Fibroblast of pulmonary artery (primary cell): ENCODE measurements around the gene RRAS2.
A peak's percentile ranks its signal among the peaks of the same experiment; 100 is the strongest.

Source experiments
- DNase-seq: peaks from one replicate; pipeline ENCODE4 v3.0.0-alpha.2; 2010; ENCODE audit warnings: low read depth
- H3K4me3 ChIP-seq: replicated peaks from 2 replicates; pipeline ENCODE4 v1.5.1; 2011; ENCODE audit warnings: low read depth, mild to moderate bottlenecking, control low read depth, low read length, moderate library complexity
- TF ChIP-seq, protein P1 (sequence below): IDR thresholded peaks from 2 replicates; pipeline ENCODE4 v1.5.1; 2011; ENCODE audit warnings: mild to moderate bottlenecking, control low read depth, low read length, inconsistent platforms; ENCODE audit errors: missing control alignments

The RRAS2 gene

GRCh38 chr11:14380125-14380936 is 21.3 kb upstream of the RRAS2 start:
- TF ChIP-seq, protein P1, sequence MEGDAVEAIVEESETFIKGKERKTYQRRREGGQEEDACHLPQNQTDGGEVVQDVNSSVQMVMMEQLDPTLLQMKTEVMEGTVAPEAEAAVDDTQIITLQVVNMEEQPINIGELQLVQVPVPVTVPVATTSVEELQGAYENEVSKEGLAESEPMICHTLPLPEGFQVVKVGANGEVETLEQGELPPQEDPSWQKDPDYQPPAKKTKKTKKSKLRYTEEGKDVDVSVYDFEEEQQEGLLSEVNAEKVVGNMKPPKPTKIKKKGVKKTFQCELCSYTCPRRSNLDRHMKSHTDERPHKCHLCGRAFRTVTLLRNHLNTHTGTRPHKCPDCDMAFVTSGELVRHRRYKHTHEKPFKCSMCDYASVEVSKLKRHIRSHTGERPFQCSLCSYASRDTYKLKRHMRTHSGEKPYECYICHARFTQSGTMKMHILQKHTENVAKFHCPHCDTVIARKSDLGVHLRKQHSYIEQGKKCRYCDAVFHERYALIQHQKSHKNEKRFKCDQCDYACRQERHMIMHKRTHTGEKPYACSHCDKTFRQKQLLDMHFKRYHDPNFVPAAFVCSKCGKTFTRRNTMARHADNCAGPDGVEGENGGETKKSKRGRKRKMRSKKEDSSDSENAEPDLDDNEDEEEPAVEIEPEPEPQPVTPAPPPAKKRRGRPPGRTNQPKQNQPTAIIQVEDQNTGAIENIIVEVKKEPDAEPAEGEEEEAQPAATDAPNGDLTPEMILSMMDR = no peak
- peak overlapping the region; percentile 52 for H3K4me3 ChIP-seq
- no peak for DNase-seq

DNA sequence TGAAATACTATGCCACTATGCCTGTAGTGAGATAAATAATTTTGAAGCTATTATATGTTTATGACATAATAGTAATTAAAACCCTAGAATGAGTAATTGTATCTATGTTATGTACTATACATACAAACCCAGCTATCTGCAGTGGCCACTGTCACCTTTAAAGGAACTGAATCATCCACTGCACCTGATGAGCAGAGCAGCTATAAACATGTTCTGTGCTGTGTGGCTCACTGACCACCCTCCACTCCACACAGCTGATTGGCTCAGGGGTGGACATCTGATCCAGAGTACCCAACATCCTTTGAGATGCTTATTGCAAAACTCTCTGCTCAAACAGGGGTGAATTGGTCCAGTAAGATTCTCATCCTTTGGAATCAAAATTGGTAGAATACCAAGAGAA is 19.2 kb upstream of the RRAS2 start:
- TF ChIP-seq, protein P1 = no peak
- no peak overlapping the region for H3K4me3 ChIP-seq
- no peak for DNase-seq

GRCh38 chr11:14376920-14377319 is 17.9 kb upstream of the RRAS2 start:
- no peak for DNase-seq
- no peak overlapping the region for H3K4me3 ChIP-seq
- TF ChIP-seq, protein P1 = no peak

GRCh38 chr11:14374922-14375830 is 16.2 kb upstream of the RRAS2 start:
- DNase-seq = no peak
- no peak overlapping the region for H3K4me3 ChIP-seq
- TF ChIP-seq, protein P1 = peak; percentile 22

DNA sequence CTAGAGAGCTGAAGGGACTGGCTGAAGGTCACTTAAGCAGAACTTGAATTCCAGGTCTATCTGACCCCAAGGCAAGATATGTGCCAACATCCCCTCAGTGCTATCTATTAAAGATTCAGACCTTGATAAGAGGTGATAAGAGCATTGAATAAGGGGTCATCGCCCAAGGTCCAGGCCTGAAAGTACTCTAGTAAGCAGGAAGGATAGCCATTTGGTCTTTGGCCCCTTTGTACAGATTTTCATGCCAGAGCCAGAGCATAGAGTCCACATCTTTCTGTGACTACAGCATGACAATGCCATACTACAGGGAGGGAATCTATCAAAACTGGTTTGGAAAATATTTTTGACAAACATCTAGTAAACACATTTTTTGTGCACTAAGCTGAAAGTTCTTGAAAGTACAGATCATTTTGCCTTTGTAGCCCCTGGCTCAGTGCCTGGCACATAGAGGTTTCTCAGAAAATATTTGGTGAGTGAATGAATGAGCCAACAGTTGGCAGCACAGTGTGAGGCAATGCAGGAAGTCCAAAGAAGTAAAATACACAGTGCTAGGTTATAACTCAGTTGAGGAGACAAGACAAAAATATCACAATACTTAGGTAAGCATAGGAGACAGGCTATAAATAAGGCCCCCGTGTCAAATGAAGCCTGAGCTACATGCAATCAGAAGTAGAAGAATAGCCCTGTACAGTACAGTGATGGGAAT is 15.1 kb upstream of the RRAS2 start:
- H3K4me3 ChIP-seq = no peak overlapping the region
- DNase-seq = peak; percentile 76

DNA sequence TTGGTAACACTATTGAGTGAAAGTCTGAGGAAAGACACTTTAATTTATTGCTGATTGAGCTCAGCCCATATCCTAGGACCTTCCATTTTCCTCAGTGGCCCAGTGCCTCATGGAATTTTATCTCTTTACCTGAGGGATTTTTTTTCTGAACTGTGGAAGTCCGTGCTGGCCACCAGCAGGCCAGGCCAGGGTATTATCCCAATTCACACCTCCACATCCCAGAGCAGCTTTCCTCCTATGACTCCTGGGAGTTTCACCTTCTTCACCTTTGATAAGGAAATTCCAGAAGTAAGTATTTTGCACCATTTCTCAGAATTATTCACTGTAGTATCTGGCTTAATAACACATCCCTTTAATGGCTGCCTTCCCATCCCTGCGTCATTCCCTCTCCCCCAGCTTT is 13.0 kb upstream of the RRAS2 start:
- no peak overlapping the region for H3K4me3 ChIP-seq
- no peak for DNase-seq
- TF ChIP-seq, protein P1 = no peak

More for the DNA sequence above, 15.1 kb upstream of the RRAS2 start:
- TF ChIP-seq, protein P1 = no peak
